Measurements from ENCODE around the gene NCOA5.

NCOA5 gene

DNA sequence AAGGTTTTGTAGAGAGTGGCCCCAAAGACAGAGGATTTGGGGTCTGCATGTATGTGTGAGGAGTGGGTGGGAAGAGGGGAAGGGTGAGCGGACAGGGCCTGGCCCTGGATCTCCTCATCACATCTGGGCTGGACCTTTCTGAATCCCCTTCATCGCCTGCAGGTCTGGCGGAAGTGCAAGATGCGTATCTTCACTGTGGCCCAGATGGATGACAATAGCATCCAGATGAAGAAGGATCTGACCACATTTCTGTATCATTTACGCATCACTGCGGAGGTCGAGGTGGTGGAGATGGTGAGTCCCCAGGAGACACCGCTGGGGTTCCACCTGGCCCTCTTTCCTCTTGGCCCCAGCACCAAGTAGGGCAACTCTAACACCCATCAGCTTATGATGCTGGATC, 36.3 kb downstream of the NCOA5 start:
- TF ChIP-seq, protein P1, sequence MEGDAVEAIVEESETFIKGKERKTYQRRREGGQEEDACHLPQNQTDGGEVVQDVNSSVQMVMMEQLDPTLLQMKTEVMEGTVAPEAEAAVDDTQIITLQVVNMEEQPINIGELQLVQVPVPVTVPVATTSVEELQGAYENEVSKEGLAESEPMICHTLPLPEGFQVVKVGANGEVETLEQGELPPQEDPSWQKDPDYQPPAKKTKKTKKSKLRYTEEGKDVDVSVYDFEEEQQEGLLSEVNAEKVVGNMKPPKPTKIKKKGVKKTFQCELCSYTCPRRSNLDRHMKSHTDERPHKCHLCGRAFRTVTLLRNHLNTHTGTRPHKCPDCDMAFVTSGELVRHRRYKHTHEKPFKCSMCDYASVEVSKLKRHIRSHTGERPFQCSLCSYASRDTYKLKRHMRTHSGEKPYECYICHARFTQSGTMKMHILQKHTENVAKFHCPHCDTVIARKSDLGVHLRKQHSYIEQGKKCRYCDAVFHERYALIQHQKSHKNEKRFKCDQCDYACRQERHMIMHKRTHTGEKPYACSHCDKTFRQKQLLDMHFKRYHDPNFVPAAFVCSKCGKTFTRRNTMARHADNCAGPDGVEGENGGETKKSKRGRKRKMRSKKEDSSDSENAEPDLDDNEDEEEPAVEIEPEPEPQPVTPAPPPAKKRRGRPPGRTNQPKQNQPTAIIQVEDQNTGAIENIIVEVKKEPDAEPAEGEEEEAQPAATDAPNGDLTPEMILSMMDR (IDR thresholded peaks at IDR 0.05; ENCODE audit: extremely low read depth, missing control alignments) = no peak

DNA sequence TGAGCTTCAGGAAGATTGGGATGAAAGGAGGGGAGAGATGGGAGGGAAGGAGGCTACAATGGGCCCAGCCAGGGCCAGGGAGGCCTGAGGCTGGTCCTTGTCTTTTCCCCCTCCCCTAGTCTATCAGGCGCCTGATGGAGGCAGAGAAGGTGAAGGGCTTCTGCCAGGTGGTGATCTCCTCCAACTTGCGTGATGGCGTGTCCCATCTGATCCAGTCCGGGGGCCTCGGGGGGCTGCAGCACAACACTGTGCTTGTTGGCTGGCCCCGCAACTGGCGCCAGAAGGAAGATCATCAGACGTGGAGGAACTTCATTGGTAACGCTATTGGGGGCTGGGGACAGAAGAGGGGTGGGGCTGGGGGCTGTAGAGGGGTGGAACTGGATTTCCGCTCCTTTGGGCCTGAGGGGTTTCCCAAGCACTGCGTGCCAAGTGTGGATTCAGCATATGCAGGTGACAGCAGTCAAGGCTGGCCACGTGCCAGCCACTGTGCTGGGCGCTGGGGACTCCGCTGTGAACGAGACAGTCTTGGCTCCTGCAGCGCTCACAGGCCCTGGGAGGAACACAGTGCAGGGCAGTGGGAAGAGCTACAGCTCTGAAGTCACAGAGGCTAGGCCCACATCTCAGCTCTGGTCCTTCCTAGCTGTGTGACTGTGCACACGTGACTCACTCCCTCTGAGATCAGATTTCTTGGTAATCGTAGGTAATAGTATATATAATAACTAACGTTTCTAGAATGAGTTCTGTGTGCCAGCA, 38.0 kb downstream of the NCOA5 start:
- DNase-seq (ENCODE audit: low spot score) = no peak

More for the DNA sequence above, 36.3 kb downstream of the NCOA5 start:
- DNase-seq (ENCODE audit: low spot score) = no peak

DNA sequence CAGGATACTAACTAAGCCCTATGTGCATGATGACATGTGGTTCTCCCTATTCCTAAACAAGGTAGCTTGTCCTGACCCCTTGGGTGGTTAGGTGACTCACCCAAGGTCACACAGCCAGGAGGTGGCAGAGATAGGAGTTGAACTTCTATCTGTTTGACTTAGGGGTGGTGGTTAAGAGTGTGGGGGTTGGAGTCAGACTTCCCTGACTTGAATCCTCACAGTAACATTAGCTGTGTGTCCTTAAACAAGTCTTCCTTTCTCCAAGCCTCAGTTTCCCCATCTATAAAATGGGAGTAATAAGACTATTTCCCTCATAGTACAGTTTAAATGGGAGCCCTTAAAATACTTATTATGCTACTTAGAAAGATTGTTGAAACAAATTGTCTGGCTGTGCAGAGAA, 38.9 kb downstream of the NCOA5 start:
- DNase-seq (ENCODE audit: low spot score) = no peak
- TF ChIP-seq, protein P1 (IDR thresholded peaks at IDR 0.05; ENCODE audit: extremely low read depth, missing control alignments) = no peak

More for the DNA sequence above, 38.0 kb downstream of the NCOA5 start:
- TF ChIP-seq, protein P1 (IDR thresholded peaks at IDR 0.05; ENCODE audit: extremely low read depth, missing control alignments) = no peak

DNA sequence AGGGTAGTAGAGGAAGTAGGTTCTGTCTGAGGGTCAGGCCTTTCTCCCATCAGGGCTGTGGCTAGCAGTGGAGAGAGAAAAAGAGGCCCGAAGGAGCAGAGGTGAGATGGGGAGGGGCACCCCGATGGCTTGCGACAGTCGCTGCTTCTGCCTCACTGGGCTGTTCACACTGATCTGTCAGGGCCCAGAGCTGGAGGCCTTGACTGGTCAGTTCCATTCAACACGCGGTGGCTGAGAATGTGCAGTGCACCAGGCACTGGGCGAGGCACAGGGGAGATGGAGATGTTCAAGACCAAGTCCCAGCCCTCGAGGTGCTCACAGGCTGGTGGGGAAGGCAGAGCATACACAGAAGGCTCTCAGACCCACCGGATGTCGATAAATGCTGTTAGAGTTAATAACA, 39.3 kb downstream of the NCOA5 start:
- DNase-seq (ENCODE audit: low spot score) = no peak
- TF ChIP-seq, protein P1 (IDR thresholded peaks at IDR 0.05; ENCODE audit: extremely low read depth, missing control alignments) = no peak

DNA sequence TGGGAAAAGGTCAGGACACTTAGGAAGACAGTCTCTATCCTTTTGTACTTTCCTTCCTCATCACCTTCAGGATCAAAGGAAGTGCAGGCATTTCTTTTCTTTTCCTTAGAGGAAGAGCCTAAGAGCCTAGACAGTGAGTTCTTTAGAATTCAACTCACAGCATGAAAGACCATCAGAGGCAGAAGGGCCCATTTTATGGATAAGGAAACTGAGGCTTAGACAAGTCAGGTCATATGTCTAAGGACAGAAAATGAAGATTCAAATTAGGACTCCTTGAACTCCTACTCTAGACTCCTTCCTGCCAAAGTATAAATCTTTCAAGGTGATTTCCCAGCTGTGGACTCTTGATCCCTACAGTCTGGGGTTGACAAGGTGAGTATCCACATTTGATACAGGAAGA, 39.9 kb downstream of the NCOA5 start:
- DNase-seq (ENCODE audit: low spot score) = no peak
- TF ChIP-seq, protein P1 (IDR thresholded peaks at IDR 0.05; ENCODE audit: extremely low read depth, missing control alignments) = no peak

DNA sequence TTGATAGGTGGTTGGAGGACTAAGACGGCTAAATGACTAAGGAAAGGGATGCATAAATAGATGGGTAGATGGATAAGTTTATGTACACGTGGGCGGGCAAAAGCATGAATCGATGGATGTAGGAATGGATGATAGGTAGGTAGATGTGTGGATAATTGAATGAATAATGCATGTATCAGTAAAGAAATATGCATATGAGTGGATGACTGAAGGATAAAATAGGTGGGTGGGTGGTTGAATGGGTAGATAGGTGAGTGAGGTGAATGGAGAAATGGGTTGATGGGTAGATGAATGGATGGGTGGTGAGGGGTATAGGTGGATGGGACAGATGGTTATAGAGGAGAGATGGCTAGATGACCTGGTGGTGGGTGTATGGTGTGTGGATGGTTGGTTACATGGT, 40.6 kb downstream of the NCOA5 start:
- TF ChIP-seq, protein P1 (IDR thresholded peaks at IDR 0.05; ENCODE audit: extremely low read depth, missing control alignments) = no peak
- no peak for DNase-seq (ENCODE audit: low spot score)

DNA sequence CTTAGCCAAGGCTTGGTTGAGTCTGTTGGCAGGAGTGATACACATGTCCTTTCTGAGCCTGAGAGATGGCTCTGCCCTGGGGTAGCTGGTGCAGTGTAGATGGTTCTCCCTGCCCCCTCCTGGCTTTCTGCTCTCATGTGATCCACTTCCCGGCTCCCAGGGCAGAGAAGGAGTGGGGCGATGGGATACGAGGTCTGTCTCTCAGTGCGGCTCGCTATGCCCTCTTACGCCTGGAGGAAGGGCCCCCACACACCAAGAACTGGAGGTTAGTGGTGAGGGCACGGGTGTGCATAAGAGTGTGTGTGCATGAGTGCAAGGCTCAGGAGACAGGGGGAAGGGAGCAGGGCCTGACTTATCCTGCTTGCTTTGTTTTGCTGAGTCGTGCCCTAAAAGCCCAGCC, 41.9 kb downstream of the NCOA5 start:
- no peak for DNase-seq (ENCODE audit: low spot score)
- TF ChIP-seq, protein P1 (IDR thresholded peaks at IDR 0.05; ENCODE audit: extremely low read depth, missing control alignments) = no peak
